Activated effector memory CD4-positive, alpha-beta T cell treated with anti-CD3 and anti-CD28 coated beads, Interleukin-2, amount 50 U/mL, for 16 hours (primary cell): Measurements from ENCODE around the gene TESK1.
A peak's percentile ranks its signal among the peaks of the same experiment; 100 is the strongest.
"Not testable (repeated sequence)": the region's sequence is repeated elsewhere in the genome, so short reads cannot be mapped to it uniquely, and the experiment has no call there.

Experiments
- DNase-seq: peaks from one replicate; pipeline ENCODE4 v3.0.0-alpha.2; 2020

The TESK1 gene

DNA sequence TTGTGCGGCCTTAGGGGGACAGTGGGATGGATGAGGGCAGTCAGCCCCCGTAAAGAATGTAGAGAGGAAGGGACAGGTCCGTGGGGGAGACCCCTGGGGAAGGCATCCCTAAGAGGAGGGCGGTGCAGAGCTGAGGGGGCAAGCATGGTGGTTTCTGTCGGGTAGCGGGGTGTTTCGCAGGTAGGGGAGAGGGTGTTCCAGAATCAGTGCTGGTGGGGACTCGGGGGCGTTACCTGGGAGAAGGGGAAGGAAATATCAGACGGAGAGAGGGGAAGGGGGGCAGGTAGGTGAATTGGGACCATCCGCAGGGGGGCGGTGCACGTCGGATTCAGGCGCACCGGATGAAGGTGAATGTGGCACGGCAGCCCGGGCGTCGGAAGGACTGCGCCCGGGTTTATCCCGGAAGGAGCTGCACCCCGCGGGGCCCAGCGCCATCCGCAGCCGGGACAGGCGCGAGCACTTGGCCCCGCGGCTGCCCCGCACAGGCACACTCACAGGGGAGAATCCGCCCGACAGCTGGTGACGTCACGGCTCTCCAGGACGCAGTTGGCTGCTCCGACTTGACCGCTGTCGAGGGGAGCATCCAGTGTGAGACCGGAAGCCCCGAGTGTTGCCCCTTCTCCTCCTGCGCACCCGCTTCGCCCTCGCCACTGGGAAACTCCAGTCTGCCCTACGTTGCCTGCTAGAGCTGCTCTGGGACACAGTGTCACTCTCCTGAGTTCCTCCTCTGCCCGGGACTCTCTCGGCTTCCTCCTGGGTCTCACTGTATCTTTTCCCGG lies 11.8 kb downstream of the TESK1 start:
- peak; percentile 87 for DNase-seq

DNA sequence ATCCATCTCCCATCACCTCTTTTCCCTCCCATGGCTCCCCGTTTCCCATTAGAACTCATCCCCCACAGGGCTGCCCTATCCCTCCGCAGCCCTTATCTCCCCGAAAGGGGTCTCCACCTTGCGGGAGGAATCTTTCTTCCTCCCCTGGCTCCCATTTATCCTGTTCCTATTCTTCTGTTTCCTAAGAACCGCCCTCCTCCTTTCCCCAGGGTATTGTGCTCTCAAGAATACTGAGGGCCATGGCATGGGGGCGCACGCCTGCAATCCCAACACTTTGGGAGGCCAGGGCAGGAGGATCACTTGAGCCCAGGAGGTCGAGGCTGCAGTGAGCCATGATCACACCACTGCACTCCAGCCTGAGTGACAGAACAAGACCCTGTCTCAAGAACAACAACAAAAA lies 12.5 kb downstream of the TESK1 start:
- no peak for DNase-seq

DNA sequence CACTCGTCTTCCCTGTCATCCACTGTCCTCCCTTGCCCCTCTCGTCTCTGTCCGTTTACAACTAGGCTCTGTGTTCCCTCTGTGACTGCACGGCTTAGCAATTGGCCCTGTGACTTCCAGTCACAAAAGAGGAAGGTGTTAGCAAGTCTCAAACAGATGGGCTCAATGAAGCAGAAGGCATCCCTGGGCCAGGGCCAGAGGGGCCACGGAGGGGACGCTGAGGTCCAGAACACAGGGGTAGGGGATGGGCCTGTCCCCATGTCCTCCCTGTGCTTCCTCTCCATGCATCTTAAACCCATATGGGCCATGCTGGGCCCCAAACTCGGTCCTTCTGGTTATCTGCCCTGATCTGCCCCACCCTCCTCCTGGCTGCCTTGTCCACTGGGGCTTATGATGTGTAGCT lies 13.3 kb downstream of the TESK1 start, which contains the start of gene CD72:
Gene CD72 (minus strand): TSS at position 89 of the 403 bp plus-strand sequence. CDS start 110 bp downstream, outside the sequence.
- no peak for DNase-seq

DNA sequence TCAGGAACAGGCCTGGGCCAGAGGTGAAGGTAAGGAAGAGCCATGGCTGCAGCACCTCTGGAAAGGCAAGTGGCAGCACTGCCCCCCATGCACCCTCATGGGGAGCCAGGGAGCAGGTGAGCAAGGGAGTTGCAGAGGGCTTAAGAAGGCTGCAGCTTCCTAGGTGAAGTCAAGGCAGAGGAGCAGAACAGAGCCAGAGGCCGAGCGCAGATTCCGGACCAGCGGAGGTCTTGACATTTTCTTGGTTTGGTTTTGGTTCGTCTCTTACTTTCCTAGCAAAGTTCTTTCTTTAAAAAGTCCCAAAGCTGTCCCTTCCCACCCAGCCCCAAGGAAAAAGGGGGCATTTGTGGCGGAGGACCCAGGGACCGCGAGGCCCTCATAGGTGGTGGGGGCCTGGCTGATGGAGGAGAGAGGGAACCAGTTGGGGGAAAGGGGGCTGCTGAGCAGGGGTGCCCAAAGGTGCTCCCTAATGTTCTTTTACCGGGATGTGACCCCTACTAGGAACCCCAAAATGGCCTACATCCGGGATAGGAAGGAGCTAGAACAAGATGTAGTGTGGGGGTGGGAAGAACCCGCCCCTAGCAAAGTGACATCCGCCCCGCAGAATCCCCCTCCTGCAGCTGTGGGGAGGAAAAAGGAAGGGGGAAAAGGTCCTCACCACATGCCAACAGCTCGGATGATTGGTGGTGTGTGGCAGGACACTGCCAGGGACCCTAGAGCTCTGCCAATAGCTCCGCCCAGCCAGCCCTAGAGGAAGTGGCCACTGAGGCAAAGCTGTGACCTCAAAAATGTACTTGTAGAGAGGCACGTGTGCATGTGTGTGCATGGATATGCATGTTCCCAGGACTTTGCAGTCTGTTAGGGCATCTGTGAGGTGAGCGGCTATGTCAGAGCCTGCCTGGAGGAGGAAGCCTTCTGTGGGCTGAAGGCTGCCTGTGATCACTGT lies 14.1 kb downstream of the TESK1 start:
- no peak for DNase-seq

DNA sequence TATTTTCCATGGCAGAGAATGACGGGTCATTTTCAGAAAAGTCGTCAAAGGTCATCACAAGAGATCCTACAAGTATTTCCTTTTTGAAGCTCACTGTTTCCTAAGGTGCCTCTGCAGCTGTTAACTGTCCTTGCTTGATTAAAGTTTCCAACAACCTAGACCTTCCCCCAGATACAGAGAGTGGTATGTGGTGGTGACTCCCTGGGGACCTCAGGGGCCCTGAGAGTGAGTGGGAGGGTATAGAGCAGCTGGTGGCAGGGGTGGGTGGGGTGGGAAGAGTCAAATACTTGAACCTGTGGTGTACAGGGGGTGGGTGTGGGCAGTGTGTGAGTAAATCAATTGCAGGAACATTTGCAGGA lies 14.7 kb downstream of the TESK1 start:
- DNase-seq = no peak

DNA sequence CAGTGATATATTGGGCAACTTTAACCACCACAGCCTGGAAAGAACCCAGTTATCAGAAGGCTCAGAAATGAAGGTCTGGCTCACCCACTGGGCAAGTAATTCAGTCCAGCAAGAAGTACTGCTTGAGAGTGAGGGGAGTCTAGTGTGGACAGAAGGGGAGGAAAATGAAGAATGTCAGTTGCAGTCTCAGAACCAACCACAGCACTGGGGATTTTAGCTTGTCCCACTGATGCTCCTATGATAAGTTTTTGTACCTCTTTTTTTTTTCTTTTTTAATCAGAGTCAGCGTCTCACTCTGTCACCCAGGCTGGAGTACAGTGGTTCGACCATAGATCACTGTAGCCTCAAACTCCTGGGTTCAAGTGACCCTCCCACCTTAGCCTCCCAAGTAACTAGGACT lies 22.5 kb downstream of the TESK1 start:
- peak; percentile 10 for DNase-seq

DNA sequence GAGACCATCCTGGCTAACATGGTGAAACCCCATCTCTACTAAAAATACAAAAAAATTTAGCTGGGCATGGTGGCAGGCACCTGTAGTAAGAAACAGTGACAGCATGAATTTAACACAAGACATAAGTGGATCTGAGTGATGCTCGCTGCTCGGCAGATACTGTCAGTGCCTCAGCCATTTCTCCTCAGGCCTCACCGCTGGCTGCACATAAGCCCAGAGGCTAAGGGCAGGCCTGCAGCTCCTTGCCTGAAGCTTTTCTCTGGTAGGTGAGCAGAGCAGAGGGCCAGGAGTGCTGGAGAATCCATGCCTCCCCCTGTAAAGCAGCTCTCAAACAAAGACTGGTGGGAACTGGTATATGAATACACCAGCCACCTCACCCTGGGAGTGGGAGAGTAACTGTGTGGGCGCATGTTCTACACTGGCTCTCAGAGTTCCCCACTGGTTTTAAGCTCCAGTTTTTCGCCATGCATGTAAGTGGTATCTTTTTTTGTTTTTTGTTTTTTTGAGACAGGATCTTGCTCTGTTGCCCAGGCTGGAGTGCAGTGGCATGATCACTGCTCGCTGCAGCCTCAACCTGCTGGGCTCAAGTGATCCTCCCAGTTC lies 23.4 kb downstream of the TESK1 start:
- DNase-seq = peak; percentile 17

DNA sequence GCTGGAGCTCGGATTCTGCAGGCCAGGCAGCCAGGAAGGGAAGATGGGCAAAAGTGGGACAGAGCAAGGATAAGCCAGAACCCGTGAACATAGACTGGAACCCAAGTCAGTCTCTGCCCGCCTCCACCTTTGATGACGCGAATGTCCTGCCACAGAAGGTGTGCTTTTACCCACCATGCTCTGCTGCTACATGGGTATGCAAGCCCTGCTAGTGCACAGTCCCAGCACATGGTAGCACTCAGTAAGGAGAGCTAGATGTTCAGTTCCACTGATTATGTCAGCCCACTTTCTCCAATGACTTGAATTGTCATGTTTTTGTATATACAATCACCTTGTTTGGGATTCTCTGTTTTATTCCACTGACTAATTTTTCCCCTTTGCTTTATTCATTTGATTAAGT lies 24.5 kb downstream of the TESK1 start:
- DNase-seq = peak; percentile 42

DNA sequence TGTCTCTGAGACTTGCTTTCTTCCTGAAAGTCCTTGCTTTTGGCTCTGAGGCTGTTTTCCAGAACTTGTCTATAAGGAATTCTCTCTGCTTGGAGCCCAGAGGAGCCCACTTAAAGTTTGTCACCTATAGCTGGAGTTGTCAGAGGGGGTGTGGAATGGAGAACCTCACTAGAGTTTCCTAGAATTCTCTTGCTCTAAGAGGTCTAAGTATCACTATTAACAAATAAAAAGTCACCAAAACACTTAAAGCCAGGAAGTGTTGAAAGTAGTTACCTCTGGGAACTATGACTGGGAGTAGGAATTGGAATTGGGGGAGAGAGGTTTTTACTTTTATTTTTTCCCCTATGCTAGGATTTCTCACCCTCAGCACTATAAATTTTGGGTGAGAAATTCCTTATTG lies 30.7 kb downstream of the TESK1 start:
- no peak for DNase-seq

DNA sequence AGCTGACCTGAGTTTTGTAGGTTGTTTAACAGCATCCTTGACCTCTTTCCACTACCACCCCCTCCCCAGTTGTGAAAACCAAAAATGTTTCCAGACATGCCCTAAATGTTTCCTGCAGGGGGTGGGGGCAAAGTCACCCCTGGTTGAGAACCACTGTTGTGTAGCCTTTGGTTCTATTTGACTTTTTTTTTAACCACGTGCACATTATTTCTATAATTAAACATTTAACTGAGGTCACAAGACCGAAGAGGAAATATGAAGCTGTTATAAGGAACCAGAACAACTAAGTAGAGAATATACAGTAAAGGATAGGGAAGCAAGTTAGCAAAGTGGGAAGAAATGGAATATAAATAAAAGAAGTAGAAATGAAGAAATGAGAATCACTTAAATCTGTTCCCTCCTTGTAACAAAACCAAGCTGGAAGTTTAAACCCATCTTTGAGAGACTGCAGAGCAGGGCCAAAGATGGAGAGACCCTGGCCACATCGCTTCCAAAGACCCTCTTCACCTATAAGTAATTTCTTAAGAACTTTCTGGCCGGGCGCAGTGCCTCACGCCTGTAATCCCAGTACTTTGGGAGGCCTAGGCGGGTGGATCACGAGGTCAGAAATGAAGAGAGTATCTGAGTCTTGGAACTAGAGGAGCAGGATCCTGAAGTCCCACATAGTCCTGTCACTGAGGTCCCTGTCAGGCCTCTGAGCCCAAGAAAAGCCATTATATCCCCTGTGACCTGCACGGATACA lies 31.2 kb downstream of the TESK1 start:
- DNase-seq = peak; percentile 27

DNA sequence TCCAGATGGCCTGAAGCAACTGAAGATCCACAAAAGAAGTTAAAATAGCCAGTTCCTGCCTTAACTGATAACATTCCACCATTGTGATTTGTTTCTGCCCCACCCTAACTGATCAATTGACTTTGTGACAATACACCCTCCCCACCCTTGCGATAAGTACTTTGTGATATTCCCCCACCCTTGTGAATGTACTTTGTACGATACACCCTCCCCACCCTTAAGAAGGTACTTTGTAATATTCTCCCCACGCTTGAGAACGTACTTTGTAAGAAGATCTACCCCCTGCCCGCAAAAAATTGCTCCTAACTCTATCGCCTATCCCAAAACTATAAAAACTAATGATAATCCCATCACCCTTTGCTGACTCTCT lies 31.8 kb downstream of the TESK1 start:
- DNase-seq = not testable (repeated sequence)

DNA sequence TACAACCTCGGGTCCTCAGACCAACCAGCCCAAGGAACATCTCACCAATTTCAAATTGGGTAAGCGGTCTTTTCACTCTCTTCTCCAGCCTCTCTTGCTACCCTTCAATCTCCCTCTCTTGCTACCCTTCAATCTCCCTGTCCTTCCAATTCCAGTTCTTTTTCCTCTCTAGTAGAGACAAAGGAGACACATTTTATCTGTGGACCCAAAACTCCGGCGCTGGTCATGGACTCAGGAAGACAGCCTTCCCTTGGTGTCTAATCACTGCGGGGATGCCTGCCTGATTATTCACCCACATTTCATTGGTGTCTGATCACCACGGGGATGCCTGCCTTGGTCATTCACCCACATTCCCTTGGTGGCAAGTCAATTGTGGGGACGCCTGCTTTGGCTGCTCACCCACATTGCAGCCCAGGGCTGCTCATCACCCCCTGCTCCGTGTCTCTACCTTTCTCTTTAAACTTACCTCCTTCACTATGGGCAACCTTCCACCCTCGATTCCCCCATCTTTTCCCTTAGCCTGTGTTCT lies 32.4 kb downstream of the TESK1 start:
- not testable (repeated sequence) for DNase-seq

DNA sequence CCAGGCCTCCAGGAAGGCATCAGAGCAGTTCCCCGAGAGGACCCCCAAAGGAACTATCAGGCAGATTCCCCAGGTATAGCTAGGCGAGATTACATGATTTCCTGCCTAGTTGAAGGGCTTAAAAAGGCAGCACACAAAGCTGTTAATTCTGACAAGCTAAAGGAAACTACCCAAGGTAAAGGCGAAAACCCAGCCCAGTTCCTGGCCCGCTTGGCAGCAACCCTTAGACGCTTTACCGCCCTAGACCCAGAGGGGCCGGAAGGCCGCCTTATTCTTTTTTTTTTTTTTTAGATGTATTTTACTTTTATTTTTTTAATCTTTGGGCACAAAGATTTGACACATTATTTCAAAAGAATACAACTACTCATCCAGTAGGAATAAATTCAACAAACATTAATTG lies 33.7 kb downstream of the TESK1 start:
- peak; percentile 62 for DNase-seq

DNA sequence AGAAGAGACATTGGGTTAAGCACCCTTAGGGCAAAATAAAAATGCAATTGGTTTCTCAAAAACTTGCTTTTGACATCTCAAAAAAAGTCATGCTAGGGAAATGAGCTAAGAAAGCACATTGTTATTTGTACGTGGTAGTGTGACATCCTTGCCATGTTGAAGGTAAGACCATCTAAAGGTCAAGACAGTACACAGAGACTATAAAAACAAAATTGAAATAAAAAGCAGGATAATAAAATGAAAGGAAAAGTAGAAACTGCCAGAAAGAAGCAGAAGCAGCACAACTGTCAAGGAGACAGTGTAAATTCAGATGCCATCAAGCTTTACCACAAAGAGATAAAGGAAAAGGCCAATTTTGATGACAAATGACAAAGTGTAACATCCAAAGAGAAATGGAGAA lies 34.2 kb downstream of the TESK1 start:
- DNase-seq = not testable (repeated sequence)

DNA sequence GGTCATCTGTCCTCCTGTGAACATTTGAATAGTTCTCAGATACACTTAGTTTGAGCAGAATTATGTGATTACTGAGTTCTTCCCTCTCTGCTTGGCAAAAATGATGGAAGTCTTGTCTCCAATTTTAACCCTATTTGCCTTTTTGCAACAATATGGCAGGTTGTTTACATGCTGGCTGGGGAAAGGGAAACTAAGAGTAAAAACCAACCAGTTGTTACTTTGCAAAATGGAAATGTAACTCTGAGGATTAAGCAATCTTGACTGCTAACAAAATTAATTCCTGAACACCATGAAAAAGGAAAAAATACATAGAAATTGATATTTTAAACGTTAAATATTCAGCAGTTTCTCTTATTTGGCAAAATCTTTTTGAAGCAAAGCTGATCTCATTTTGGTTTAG lies 34.6 kb downstream of the TESK1 start:
- DNase-seq = no peak

DNA sequence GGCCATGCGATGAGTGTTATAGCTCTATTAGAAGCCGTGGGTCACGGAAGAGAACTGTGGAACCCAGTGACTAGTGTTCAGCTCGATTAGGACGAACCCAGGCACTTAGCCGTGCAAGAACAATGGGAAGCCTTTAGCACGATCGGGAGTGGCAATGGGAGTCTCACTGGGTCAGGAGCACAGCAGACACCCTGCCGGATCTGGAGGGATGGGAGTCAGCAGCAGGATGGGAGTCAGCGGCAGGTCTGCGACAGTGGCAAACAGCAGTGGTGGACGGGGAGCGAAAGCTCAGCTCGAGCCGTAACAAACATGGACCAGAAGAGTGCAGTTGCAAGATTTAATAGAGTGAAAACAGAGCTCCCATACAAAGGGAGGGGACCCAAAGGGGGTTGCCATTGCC lies 35.4 kb downstream of the TESK1 start:
- peak; percentile 44 for DNase-seq

DNA sequence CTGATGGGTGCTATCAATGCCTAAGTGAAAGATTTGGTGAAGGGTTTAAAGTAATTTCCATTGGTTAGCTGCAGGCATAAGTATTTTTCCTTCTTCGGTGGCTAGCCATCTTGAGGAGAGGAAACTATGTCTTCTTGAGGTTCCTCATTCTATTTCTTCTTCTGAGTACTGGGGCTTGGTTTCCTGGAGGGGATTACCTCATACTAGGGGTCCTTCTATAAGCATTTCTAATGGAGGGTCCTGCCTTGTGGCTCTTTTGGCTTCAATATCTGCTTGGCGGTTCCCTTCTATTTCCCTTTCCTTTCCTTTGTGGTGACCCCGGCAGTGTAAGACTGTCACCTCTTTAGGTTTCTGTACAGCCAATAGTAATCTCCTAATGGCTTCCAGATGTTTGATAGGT lies 36.4 kb downstream of the TESK1 start:
- not testable (repeated sequence) for DNase-seq

DNA sequence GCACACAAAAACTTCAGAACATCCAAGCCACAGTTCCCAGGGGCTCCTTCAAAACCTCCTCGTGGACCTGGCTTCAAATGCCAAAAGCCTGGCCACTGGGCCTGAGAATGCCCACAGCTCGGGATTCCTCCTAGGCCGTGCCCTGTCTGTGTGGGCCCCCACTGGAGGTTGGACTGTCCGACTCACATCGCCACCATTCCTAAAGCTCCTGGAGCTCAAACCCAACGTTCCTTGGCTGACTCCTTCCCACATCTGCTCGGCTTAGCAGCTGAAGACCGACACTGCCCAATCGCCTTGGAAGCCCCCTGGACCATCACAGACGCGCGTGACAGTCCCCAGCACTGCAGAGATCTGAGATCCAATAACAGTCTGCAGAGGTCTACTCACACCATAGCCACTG lies 38.0 kb downstream of the TESK1 start:
- DNase-seq = no peak

DNA sequence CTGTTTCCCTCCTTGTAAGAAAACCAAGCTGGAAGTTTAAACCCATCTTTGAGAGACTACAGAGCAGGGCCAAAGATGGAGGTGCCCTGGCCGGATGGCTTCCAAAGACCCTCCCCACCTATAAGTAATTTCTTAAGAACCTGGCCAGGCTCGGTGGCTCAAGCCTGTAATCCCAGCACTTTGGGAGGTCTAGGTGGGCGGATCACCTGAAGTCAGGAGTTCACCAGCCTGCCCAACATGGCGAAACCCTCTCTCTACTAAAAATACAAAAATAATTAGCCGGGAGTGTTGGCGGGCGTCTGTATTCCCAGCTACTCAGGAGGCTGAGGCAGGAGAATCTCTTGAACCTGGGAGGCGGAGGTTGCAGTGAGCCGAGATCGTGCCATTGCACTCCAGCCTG lies 40.7 kb downstream of the TESK1 start:
- DNase-seq = peak; percentile 60

DNA sequence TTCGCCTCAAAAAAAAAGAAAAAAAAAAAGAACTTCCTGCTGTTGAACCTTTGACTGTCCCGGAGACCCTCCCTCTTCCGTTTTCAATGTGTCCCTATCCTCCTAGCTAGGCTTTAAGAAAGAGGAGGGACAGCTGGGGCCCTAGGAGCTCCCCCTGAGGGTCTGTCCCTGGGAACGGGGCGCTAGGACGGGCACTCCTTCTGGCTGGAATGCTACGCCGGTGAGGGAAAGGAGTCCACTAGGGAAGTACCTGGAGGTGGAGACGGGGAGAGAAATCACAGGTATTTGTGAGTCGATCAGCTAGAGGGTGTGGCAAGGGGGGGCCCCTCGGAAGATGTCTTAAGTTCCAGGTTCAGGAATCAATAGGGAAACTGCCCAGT lies 41.1 kb downstream of the TESK1 start:
- no peak for DNase-seq

DNA sequence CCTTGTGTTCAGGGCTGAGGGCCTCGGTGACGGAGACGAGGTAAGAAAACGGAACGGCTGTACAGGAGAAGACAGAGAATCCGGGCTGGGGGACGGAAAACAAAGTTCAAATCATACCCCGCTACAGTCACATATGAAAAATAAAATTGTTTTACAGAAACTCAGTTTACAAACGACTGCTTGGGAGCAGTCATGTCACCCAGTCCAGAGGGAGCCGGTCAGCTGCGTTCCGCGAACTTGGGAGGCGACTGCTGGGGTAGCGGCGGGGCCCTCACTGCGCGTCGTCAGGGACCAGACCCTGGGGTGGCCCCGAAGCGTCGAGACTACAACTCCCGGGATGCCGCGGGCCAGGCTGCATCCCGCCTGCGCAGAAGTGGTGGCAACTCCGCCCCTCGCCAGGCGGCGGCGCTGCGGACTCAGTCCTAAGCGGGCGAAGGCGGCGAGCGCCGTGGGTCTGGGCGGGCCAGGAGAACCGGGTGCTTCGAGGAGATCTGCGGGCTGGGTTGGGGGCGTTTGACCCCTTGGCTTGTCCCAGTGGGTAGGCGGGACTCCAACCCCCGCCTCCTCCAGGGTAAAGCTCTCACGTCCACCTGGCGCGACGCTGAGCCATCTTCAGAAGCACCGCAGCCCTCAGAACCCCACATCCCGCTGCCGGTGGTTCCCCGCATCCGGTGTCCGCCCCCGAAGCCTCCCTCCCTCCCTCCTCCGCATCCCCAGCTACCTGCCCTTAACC lies 41.6 kb downstream of the TESK1 start:
- DNase-seq = peak; percentile 97
